Ureter (tissue), 1 donor: ENCODE data around the gene BMAL1. TPM values are rescaled to one million over a fixed set of nuclear protein-coding genes. Genes with fewer than 3 reads are reported as not detected.
A peak's percentile ranks its signal among the peaks of the same experiment; 100 is the strongest.

Experiments
- DNase-seq: peaks from one replicate; pipeline ENCODE4 v3.0.0-alpha.2; 2020; ENCODE audit warnings: low spot score
- total RNA-seq: library from RNA; stranded (reverse); gene quantifications from one replicate; pipeline ENCODE4 v1.2.4, GENCODE V29; 2023
- donor health status: DM: yes; HTN: yes; CAD: no.

The BMAL1 gene
- total RNA-seq, 1 donor from 2014 or later, result 28.4 TPM

- DNase-seq, result no peak
Observed at GRCh38 chr11:13316528-13316961, 39.0 kb downstream of the BMAL1 start.

- no peak for DNase-seq
Observed at GRCh38 chr11:13317293-13318080, 39.9 kb downstream of the BMAL1 start.

- DNase-seq, result no peak
Observed at GRCh38 chr11:13318498-13319295, 41.1 kb downstream of the BMAL1 start.

- no peak for DNase-seq
Observed at GRCh38 chr11:13320688-13321087, 43.1 kb downstream of the BMAL1 start.

- no peak for DNase-seq
Observed at GRCh38 chr11:13321431-13321830, 43.8 kb downstream of the BMAL1 start.

DNA sequence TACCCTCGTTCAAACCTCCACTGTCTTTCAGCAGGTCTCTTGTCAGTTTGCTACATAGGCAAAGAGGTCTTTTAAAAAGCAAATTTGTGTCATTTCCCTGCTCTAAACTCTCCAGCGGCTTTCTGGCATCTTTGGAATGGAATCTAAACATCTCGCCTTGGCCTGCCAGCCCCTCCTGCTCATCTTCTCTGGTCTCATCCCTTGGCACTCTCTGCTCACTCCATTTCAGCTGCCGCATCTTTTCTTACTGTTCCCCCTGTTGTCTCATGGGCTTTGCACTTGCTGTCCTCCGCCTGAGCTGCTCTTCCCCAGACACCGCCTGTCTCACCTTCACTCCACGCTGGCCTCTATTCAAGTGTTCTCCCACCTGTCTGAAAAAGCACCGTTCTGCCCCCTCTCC lies 46.6 kb downstream of the BMAL1 start:
- DNase-seq, result no peak

- no peak for DNase-seq
Observed at GRCh38 chr11:13324709-13325108, 47.1 kb downstream of the BMAL1 start.

- DNase-seq, result no peak
Observed at GRCh38 chr11:13327421-13327820, 49.8 kb downstream of the BMAL1 start.

DNA sequence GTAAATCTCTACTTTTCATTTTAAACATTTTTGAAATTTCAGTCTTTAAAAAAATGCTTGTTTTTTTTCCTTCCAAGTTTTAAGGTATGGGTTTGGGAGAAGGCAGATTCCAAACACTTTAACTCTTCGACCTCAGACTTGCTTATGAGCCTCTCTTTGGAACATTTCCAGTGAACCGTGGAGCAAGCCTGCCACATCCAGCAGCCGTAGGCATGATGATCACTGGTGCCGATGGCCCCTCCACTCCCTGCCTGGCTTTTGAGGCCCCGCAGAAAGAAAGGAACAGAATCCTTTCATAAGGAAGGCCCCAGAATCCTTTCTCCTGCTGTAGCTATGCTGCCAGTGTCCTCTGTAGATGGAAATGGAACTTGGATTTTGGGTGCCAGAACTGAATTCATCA lies 50.7 kb downstream of the BMAL1 start:
- DNase-seq, result no peak

- DNase-seq, result no peak
Observed at GRCh38 chr11:13329670-13330356, 52.2 kb downstream of the BMAL1 start.

DNA sequence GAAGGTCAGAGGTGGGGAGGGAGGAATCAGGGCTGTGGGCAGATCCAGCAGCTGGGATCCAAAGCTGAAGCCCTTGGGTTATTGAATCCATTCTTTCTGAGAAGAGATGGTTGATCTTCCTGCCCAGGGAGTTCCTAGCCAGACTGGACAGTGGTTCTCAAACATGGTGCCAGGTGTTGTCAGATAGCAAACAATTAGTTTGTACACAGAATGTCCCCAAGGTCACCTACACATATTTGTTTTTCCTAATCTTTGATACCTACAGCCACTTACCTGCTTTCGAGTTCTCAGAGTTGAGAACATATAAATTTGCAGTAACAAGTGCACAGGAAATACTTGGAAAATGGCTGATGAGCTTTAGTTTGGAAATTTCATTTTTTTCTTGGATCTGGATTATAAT lies 54.5 kb downstream of the BMAL1 start:
- DNase-seq, result no peak

GRCh38 chr11:13333456-13333957 lies 55.9 kb downstream of the BMAL1 start:
- no peak for DNase-seq

DNA sequence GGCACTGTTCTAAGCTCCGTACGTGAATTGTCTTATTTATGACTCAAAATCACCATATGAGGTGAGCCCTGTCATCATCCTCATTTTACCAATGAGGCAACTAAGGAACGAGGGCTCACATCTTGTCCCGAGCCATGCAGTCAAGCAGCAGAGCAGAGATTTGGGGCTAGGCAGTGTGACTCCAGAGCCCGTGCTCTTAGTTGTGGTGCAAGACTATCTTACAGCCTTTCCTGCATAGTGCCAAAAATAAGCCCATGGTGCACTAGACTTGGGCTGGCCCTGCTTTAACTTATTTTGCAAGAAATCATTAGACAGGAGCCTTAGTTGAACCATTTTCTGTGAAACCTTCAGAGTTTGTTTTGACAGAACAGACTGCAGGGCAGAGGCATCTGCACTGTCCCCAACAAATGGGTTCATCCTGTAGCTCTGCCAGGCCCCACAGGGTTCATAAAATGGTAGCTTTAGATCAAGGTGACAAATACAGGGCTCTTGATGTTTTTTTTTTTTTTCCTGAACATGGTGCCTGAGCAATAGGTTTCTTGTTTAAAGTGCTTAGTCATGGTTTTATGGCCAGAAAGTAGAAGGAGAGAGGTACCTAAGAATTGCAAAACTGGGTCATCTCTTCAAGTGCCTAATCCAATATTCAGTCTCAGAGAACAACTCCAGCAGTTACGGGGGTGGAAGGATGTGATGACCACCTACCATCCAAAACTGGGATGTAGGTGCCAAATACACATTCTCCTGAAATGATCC lies 56.6 kb downstream of the BMAL1 start:
- DNase-seq, result no peak

DNA sequence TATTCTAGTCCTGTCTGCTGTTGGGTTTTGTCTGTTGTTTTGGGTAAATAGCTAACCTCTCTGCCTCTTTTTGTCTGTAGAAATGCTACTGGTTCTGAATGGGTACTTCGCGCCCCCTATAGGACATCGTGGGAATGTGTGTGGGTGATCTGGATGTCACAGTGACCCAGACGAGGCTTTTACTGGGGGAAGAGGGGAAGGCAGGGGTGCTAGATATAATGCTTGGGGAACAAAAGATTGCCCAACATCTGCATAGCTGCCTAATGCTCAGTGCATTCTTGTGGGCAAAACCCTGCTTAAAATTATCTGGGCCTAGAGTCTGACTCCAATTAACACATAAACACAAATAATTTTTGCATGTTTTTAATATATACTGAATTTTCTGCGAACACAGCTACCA lies 57.7 kb downstream of the BMAL1 start:
- DNase-seq, result peak; percentile 60

- DNase-seq, result no peak
Observed at GRCh38 chr11:13336246-13336878, 58.8 kb downstream of the BMAL1 start.

GRCh38 chr11:13338019-13338426 lies 60.4 kb downstream of the BMAL1 start:
- no peak for DNase-seq

GRCh38 chr11:13338427-13339069 lies 61.0 kb downstream of the BMAL1 start:
- no peak for DNase-seq

- DNase-seq, result no peak
Observed at GRCh38 chr11:13339195-13340153, 61.9 kb downstream of the BMAL1 start.

DNA sequence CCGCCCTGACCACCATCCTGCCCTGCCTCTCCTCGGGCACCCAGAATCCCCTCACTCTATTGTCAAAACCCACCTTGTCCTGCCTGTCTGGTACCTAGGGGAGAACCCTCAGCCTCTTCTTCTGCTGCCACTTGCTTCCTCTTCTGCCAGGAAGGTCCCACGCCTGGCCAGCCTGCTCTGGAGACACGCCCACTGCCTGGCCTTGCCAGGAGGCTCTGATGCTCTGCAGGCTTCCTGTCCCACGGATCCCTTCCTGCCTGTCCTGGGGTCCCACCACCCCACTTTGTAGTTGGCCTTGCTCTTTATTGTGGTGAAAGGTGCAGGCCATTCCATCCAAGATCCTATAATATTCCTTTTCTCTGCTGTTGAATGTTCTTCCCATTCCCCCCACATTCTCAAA lies 63.4 kb downstream of the BMAL1 start:
- DNase-seq, result no peak
